Measurements from ENCODE around the gene NKPD1.

NKPD1 gene

DNA sequence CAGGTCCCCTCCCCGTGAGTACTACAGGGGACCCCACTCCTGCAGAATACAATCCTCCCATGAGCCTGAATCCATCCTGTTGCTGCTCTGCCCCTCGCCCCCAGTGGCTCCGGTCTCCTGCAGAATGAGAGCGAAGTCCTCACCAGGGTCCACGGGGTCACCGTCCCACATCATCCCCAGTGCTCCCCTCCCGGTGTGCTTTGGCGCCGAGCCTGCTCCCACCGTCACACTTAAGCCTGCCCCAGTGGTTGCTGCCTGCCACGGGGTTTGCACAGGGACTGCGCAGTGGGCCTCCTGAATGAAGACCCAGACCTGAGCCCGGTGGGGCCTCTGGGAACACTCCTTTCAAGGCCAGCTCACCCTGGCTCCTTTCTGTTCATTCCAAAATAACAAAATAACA is 30.5 kb downstream of the NKPD1 start:
- no peak overlapping the region for H3K4me3 ChIP-seq (ENCODE audit: low read depth, low read length)
- TF ChIP-seq, protein P1, sequence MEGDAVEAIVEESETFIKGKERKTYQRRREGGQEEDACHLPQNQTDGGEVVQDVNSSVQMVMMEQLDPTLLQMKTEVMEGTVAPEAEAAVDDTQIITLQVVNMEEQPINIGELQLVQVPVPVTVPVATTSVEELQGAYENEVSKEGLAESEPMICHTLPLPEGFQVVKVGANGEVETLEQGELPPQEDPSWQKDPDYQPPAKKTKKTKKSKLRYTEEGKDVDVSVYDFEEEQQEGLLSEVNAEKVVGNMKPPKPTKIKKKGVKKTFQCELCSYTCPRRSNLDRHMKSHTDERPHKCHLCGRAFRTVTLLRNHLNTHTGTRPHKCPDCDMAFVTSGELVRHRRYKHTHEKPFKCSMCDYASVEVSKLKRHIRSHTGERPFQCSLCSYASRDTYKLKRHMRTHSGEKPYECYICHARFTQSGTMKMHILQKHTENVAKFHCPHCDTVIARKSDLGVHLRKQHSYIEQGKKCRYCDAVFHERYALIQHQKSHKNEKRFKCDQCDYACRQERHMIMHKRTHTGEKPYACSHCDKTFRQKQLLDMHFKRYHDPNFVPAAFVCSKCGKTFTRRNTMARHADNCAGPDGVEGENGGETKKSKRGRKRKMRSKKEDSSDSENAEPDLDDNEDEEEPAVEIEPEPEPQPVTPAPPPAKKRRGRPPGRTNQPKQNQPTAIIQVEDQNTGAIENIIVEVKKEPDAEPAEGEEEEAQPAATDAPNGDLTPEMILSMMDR (IDR thresholded peaks at IDR 0.05; ENCODE audit: low read depth, low read length), result no peak

DNA sequence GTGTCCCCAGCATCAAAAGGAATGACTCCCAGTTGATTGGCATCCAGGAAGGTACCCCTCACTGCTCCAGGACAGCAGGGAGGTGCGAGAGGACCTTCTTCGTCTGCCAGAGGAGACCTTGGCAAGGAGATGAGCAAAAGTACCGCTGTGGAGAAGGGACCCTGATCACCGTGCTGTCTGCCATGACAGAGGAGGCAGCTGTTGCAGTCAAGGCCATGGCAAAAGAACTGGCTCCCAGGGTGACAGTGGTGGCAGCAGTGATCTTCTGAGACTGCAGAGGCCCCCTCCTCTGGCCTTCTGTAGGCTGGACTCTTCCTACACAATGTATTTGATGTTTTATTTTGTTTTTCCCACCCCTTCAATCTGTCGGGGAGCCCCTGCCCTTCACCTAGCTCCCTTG is 32.0 kb downstream of the NKPD1 start:
- TF ChIP-seq, protein P1 (IDR thresholded peaks at IDR 0.05; ENCODE audit: low read depth, low read length), result no peak
- no peak overlapping the region for H3K4me3 ChIP-seq (ENCODE audit: low read depth, low read length)

DNA sequence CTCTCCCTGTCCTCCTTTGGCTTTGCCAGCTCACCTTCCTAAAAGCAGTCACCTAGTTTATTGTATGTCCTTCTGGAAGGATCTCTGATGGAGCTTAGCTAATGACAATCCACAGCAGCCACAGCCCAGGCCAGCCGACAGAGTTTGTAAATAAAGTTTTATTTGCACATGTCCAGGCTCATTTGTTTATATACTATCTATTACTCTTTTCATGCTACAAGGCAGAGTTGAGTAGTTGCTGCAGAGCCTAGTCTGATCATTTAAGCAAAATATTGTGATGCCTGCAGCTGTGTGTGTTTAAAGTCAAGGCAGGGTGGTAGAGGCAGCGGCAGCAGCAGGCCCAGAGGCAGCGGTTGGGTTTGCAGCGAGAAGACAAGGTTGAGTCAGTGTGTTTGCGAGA is 32.6 kb downstream of the NKPD1 start:
- no peak overlapping the region for H3K4me3 ChIP-seq (ENCODE audit: low read depth, low read length)
- TF ChIP-seq, protein P1 (IDR thresholded peaks at IDR 0.05; ENCODE audit: low read depth, low read length), result no peak

DNA sequence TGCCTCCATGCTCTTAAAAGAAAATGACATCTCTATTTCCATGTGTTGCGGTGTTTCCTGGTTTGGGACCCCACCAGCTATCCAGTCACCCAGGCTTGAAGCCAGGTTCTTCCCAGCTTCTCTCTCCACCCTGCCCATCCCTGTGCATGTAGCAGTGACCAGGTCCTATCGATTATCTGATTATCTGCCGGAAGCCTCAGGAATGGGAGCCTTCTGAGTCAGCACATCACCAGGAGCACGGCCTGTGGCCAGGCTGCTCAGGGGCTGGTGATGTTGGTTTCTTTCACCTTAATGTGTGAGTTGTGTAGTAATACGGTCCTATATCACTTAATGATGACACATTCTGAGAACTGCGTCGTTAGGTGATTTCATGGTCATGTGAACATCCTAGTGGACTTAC is 34.1 kb downstream of the NKPD1 start:
- TF ChIP-seq, protein P1 (IDR thresholded peaks at IDR 0.05; ENCODE audit: low read depth, low read length), result no peak
- H3K4me3 ChIP-seq (ENCODE audit: low read depth, low read length), result no peak overlapping the region

DNA sequence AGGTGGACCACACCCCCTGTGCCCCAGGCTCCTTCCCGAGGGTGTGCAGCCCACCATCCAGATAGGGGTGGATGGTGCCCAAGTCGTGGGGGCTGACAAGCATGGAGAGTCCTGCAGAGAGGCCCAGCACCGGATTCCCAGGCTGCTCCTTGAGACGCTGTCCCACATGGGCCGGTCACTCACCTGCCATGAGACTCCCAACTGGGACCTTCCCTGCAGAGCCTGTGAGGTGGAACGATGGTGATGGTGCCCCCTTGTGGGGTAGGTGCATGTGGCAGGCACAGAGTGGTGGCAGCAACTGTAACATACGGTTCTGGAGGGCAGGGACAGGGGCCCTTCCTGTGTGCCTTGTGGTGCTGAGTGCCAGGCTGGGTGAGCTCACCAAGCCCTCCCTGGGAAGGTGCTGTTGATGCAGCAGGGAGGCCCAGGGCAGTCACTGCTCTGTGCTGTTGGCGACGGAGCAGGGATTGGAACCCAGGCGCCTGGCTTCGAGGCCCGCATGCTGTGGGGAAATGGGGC is 34.7 kb downstream of the NKPD1 start:
- H3K4me3 ChIP-seq (ENCODE audit: low read depth, low read length), result no peak overlapping the region

DNA sequence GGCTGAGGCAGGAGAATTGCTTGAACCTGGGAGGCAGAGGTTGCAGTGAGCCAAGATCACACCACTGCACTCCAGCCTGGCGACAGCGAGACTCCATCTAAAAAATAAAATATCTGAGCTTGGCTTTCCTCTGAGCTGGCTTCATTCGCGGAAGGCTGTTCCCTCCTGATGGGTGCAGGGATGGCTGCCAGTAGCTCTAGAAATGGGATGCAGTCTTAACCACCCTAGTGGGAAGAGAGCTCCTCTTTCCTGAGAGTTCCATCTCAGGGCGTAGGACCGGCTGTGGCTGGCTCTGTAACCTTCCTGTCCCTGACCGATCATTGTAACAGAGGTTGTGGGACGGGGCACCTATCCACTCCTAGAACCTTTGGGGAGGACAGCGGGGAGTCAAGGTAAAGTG is 35.4 kb downstream of the NKPD1 start:
- TF ChIP-seq, protein P1 (IDR thresholded peaks at IDR 0.05; ENCODE audit: low read depth, low read length), result no peak

More for the DNA sequence above, 34.7 kb downstream of the NKPD1 start:
- TF ChIP-seq, protein P1 (IDR thresholded peaks at IDR 0.05; ENCODE audit: low read depth, low read length), result peak; percentile 84

DNA sequence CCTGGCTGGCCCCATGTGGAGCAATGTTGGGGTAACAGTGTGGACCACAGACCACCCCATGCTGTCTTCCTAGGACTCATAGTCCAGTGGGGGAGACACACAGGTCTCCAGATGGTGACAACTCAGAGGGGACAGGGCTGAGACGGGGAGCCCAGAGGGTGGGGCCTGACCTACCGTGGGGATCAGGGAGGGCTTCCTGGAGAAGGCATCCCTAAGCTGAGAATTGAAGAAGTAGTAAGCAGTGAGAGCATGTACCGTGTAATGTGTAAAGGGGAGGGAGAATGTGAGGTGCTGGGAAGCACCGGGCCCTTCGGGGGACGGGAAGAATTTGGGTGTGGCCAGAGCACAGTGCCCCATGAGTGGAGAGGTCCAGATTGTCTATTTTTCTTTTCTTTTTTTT is 36.8 kb downstream of the NKPD1 start:
- no peak overlapping the region for H3K4me3 ChIP-seq (ENCODE audit: low read depth, low read length)
- TF ChIP-seq, protein P1 (IDR thresholded peaks at IDR 0.05; ENCODE audit: low read depth, low read length), result no peak

More for the DNA sequence above, 35.4 kb downstream of the NKPD1 start:
- no peak overlapping the region for H3K4me3 ChIP-seq (ENCODE audit: low read depth, low read length)
